A549 (cell line): ENCODE results near the gene NUAK2. TPM values are rescaled to one million over a fixed set of nuclear protein-coding genes. Genes with fewer than 3 reads are reported as not detected.
A peak's percentile ranks its signal among the peaks of the same experiment; 100 is the strongest.

Source experiments
- ATAC-seq, 2 experiments: fragments of 200-7000 bp in 1 of 2; fragments of >200 bp in 1 of 2; cut with Nextera tagmentation in 1 of 2; cut with Tn5 transposase in 1 of 2; 3 replicates each; pipeline versions ENCODE4 v1.8.0 to v1.9.1; 2018 to 2020; ENCODE audit warnings: mild to moderate bottlenecking in 1 of 2, moderate library complexity in 1 of 2
- CTCF ChIA-PET: fragments of 300-600 bp; sonication (Branson Sonifier 250); formaldehyde crosslinking; extraction: SDS; loops from one replicate; lab custom pipeline; 2021; ENCODE audit warnings: antibody characterized with exemption, inconsistent platforms; lab: Yijun Ruan, JAX
- POLR2A ChIA-PET: fragments of 350-600 bp; formaldehyde crosslinking; extraction: SDS; loops from one replicate; lab custom pipeline; 2021; ENCODE audit warnings: antibody characterized with exemption, inconsistent platforms; lab: Yijun Ruan, JAX
- DNase-seq, 2 experiments: peaks; one replicate each; pipeline versions ENCODE4 v3.0.0 to v3.0.0-alpha.2; 2011 to 2016; ENCODE audit warnings: low read depth in 1 of 2, low spot score in 1 of 2
- FAIRE-seq: peaks from 2 replicates; lab custom pipeline; 2011; peaks lifted over from hg19 to GRCh38; lab: Jason Lieb, UNC
- H3K27ac ChIP-seq, 2 experiments: fragments of >200 bp; sonication (Bioruptor Twin); formaldehyde crosslinking; 3 replicates each; pipeline ENCODE4 v1.5.1; 2016 to 2017
- H3K4me1 ChIP-seq: fragments of >200 bp; sonication (Bioruptor Twin); formaldehyde crosslinking; 3 replicates; pipeline ENCODE4 v1.6.1; 2016
- H3K4me2 ChIP-seq: fragments of >200 bp; sonication (Bioruptor Twin); formaldehyde crosslinking; 3 replicates; pipeline ENCODE4 v1.6.1; 2016
- H3K4me3 ChIP-seq: fragments of >200 bp; sonication (Bioruptor Twin); formaldehyde crosslinking; 3 replicates; pipeline ENCODE4 v1.5.1; 2016
- H3K9me3 ChIP-seq: fragments of >200 bp; sonication (Bioruptor Twin); formaldehyde crosslinking; 3 replicates; pipeline ENCODE4 v1.6.1; 2016
- ATOH8 ChIP-seq: fragments of 250-450 bp; sonication (Bioruptor Pico); IDR thresholded peaks from 2 replicates; pipeline ENCODE4 v1.5.0; 2020; ENCODE audit warnings: low read depth, mild to moderate bottlenecking, moderate library complexity
- CHD2 ChIP-seq: fragments of 150-350 bp; IDR thresholded peaks from 2 replicates; pipeline ENCODE4 v1.6.1; 2014; ENCODE audit warnings: low read length; ENCODE audit not compliant: partially characterized antibody
- CHD4 ChIP-seq: fragments of 200-600 bp; sonication (generic); IDR thresholded peaks from 2 replicates; pipeline ENCODE4 v1.6.1; 2016; ENCODE audit warnings: antibody characterized with exemption, mild to moderate bottlenecking, borderline replicate concordance
- CTCF ChIP-seq: fragments of >200 bp; sonication (Bioruptor Twin); formaldehyde crosslinking; IDR thresholded peaks from 3 replicates; pipeline ENCODE4 v1.5.1; 2016
- E2F6 ChIP-seq: IDR thresholded peaks from 2 replicates; pipeline ENCODE4 v1.6.1; 2012; ENCODE audit warnings: low read depth, borderline replicate concordance
- EHF ChIP-seq: fragments of 250-450 bp; sonication (Bioruptor Pico); IDR thresholded peaks from 2 replicates; pipeline ENCODE4 v1.5.0; 2020; ENCODE audit warnings: mild to moderate bottlenecking
- ELK1 ChIP-seq: fragments of 150-350 bp; IDR thresholded peaks from 2 replicates; pipeline ENCODE4 v1.6.1; 2014; ENCODE audit warnings: low read depth, mild to moderate bottlenecking, low read length
- EP300 ChIP-seq, 2 experiments: fragments of >200 bp; sonication (Bioruptor Twin); formaldehyde crosslinking; IDR thresholded peaks; 2 replicates in 1 of 2; 3 replicates in 1 of 2; pipeline ENCODE4 v1.6.1; 2016 to 2017
- ESRRA ChIP-seq: fragments of 150-350 bp; IDR thresholded peaks from 2 replicates; pipeline ENCODE4 v1.6.1; 2014; ENCODE audit warnings: mild to moderate bottlenecking, low read length, borderline replicate concordance
- FOSL2 ChIP-seq, 2 experiments: fragments of 450-650 bp in 1 of 2; fragments of >200 bp in 1 of 2; sonication (Bioruptor Twin) in 1 of 2; formaldehyde crosslinking; IDR thresholded peaks; 2 replicates each; pipeline versions ENCODE4 v1.5.0 to v1.6.1; 2016 to 2020; ENCODE audit warnings: mild to moderate bottlenecking in 1 of 2, moderate library complexity in 1 of 2
- GATA3 ChIP-seq: IDR thresholded peaks from 2 replicates; pipeline ENCODE4 v1.6.1; 2012; ENCODE audit warnings: borderline replicate concordance
- HDAC2 ChIP-seq: fragments of 200-600 bp; sonication (generic); IDR thresholded peaks from 2 replicates; pipeline ENCODE4 v1.6.1; 2016
- HEYL ChIP-seq: fragments of 250-450 bp; sonication (Bioruptor Pico); IDR thresholded peaks from 2 replicates; pipeline ENCODE4 v1.8.0; 2021; ENCODE audit warnings: mild to moderate bottlenecking, moderate library complexity
- HMGXB4 ChIP-seq: fragments of 250-450 bp; sonication (Bioruptor Pico); IDR thresholded peaks from 2 replicates; pipeline ENCODE4 v1.5.0; 2021; ENCODE audit warnings: mild to moderate bottlenecking, moderate library complexity, borderline replicate concordance
- HOXA7 ChIP-seq: fragments of 250-450 bp; sonication (Bioruptor Pico); IDR thresholded peaks from 2 replicates; pipeline ENCODE4 v1.5.0; 2020; ENCODE audit warnings: mild to moderate bottlenecking, moderate library complexity
- HOXB5 ChIP-seq: fragments of 250-450 bp; sonication (Bioruptor Pico); IDR thresholded peaks from 2 replicates; pipeline ENCODE4 v1.5.0; 2020; ENCODE audit warnings: mild to moderate bottlenecking, moderate library complexity
- JUN ChIP-seq, 2 experiments: fragments of >200 bp; sonication (Bioruptor Twin); formaldehyde crosslinking; IDR thresholded peaks; 2 replicates in 1 of 2; 3 replicates in 1 of 2; pipeline ENCODE4 v1.6.1; 2016 to 2017
- JUNB ChIP-seq: fragments of >200 bp; sonication (Bioruptor Twin); formaldehyde crosslinking; IDR thresholded peaks from 2 replicates; pipeline ENCODE4 v1.6.1; 2016
- KDM1A ChIP-seq: fragments of 200-600 bp; sonication (generic); IDR thresholded peaks from 2 replicates; pipeline ENCODE4 v1.6.1; 2016; ENCODE audit warnings: low read depth, mild to moderate bottlenecking
- KDM5A ChIP-seq: fragments of 200-600 bp; sonication (generic); IDR thresholded peaks from 2 replicates; pipeline ENCODE4 v1.6.1; 2016; ENCODE audit warnings: antibody characterized with exemption, mild to moderate bottlenecking
- MAX ChIP-seq: IDR thresholded peaks from 2 replicates; pipeline ENCODE4 v1.6.1; 2012
- MAZ ChIP-seq: fragments of 150-350 bp; IDR thresholded peaks from 2 replicates; pipeline ENCODE4 v1.6.1; 2014; ENCODE audit warnings: antibody characterized with exemption, low read depth, low read length, borderline replicate concordance
- NFE2L2 ChIP-seq: fragments of 150-350 bp; conservative IDR thresholded peaks from 2 replicates; pipeline ENCODE4 v1.6.1; 2014; ENCODE audit warnings: low read length
- NPAS2 ChIP-seq: fragments of 250-450 bp; sonication (Bioruptor Pico); IDR thresholded peaks from 2 replicates; pipeline ENCODE4 v1.8.0; 2022; ENCODE audit warnings: mild to moderate bottlenecking, moderate library complexity, borderline replicate concordance
- NR3C1 ChIP-seq: fragments of >200 bp; sonication (Bioruptor Twin); formaldehyde crosslinking; IDR thresholded peaks from 3 replicates; pipeline ENCODE4 v1.6.1; 2017
- PHF8 ChIP-seq: fragments of 200-600 bp; sonication (generic); IDR thresholded peaks from 2 replicates; pipeline ENCODE4 v1.6.1; 2016; ENCODE audit warnings: low read depth, mild to moderate bottlenecking, antibody characterized with exemption, moderate library complexity, borderline replicate concordance
- RAD21 ChIP-seq, 2 experiments: fragments of >200 bp in 1 of 2; sonication (Bioruptor Twin) in 1 of 2; formaldehyde crosslinking in 1 of 2; IDR thresholded peaks in 1 of 2; conservative IDR thresholded peaks in 1 of 2; 2 replicates in 1 of 2; 3 replicates in 1 of 2; pipeline ENCODE4 v1.6.1; 2012 to 2018; ENCODE audit warnings: inconsistent platforms in 1 of 2
- RARB ChIP-seq: fragments of 250-450 bp; sonication (Bioruptor Pico); IDR thresholded peaks from 2 replicates; pipeline ENCODE4 v1.8.0; 2021; ENCODE audit warnings: mild to moderate bottlenecking, moderate library complexity
- RCOR1 ChIP-seq: fragments of 150-350 bp; IDR thresholded peaks from 2 replicates; pipeline ENCODE4 v1.6.1; 2014; ENCODE audit warnings: antibody characterized with exemption, low read length, low read depth
- SMC3 ChIP-seq: fragments of >200 bp; sonication (Bioruptor Twin); formaldehyde crosslinking; IDR thresholded peaks from 3 replicates; pipeline ENCODE4 v1.6.1; 2018; ENCODE audit warnings: inconsistent platforms
- SREBF2 ChIP-seq: fragments of 450-650 bp; IDR thresholded peaks from 2 replicates; pipeline ENCODE4 v1.6.1; 2014; ENCODE audit warnings: mild to moderate bottlenecking, moderate library complexity
- USF2 ChIP-seq: fragments of 450-650 bp; IDR thresholded peaks from 2 replicates; pipeline ENCODE4 v1.6.1; 2014; ENCODE audit warnings: antibody characterized with exemption
- ZFP36 ChIP-seq: fragments of 450-650 bp; IDR thresholded peaks from 2 replicates; pipeline ENCODE4 v1.6.1; 2014; ENCODE audit warnings: borderline replicate concordance; ENCODE audit not compliant: partially characterized antibody
- WGBS: methylation state at CpG from one replicate; pipeline ENCODE4 v1.1.6; 2017; ENCODE audit errors: missing lambda C conversion rate; 5-methylcytosine and 5-hydroxymethylcytosine counted together
- polyA plus RNA-seq, 4 experiments: library from polyadenylated mRNA; depleted of rRNA in 3 of 4; stranded (reverse); fragments of >200 nt; fragmentation: RNase III in 1 of 4; extraction: RNeasy Plus Mini Kit Qiagen cat#74134 plus additional on column Dnase treatment in 1 of 4; gene quantifications; 2 replicates in 3 of 4; 3 replicates in 1 of 4; pipeline ENCODE4 v1.2.3, GENCODE V29; 2011 to 2017

NUAK2 gene
- polyA plus RNA-seq, 2 of the 4 experiments (the other 2 are of a cell fraction) = 29.7 to 37.8 TPM

GRCh38 chr1:205294175-205294917 lies 27.2 kb downstream of the NUAK2 start:
- peak overlapping the region; percentile 98 to 99 for H3K27ac ChIP-seq
- peak overlapping the region; percentile 72 for H3K4me2 ChIP-seq
- H3K4me3 ChIP-seq = no peak overlapping the region
- WGBS = 0% methylated on average over 6 of the region's 6 CpGs
- H3K4me1 ChIP-seq = peaks cover 79% of the 10 kb centered on the region
- ATAC-seq (peak; percentile 45 to 57), FAIRE-seq (no peak), DNase-seq (peak; percentile 73 to 95)
- CTCF ChIA-PET = interaction anchor here (1.1 to 89.2 kb wide), 5 partner anchors 5 to 230 kb away, joined by 3 to 3627 read pairs (median 5); partner anchors contain the start of genes KLHDC8A and NUAK2
- POLR2A ChIA-PET = interaction anchor here (0.6 to 2.5 kb wide), 6 partner anchors 8 to 27 kb away, joined by 3 to 19 read pairs (median 6); partner anchors contain the start of gene NUAK2
- no peaks in the 10 kb centered on the region for H3K9me3 ChIP-seq
- TF ChIP-seq HEYL (CRISPR knock-in tag) = no peak
- peak; percentile 22; the same call in 1 of the 3 replicates for TF ChIP-seq SMC3
- peak; percentile 87; the same call in 1 of the 2 replicates for TF ChIP-seq GATA3
- peak; percentile 86 to 97 for TF ChIP-seq JUN (IDR thresholded peaks at IDR 0.05)
- no peak for TF ChIP-seq NR3C1
- no peak for TF ChIP-seq HOXB5 (CRISPR knock-in tag)
- no peak for TF ChIP-seq KDM5A
- TF ChIP-seq CTCF = no peak
- TF ChIP-seq NFE2L2 = no peak
- TF ChIP-seq USF2 = no peak
- peak; percentile 77; the same call in 1 of the 2 replicates for TF ChIP-seq MAX
- peak; percentile 57 for TF ChIP-seq ATOH8 (CRISPR knock-in tag)
- 0 out of 2 replicates have a peak, but pooled peaks have one; percentile 31 for TF ChIP-seq HOXA7 (CRISPR knock-in tag)
- no peak for TF ChIP-seq SREBF2
- no peak for TF ChIP-seq ZFP36
- TF ChIP-seq CHD4 = no peak
- no peak for TF ChIP-seq MAZ
- TF ChIP-seq HMGXB4 (CRISPR knock-in tag) = no peak
- no peak for TF ChIP-seq EHF (CRISPR knock-in tag)
- TF ChIP-seq JUNB = peak; percentile 81
- no peak for TF ChIP-seq ELK1
- TF ChIP-seq FOSL2 (IDR thresholded peaks at IDR 0.05) = peak; percentile 82; the same call in 1 of the 2 replicates
- TF ChIP-seq FOSL2 (CRISPR knock-in tag; IDR thresholded peaks at IDR 0.05) = peak; percentile 100
- TF ChIP-seq HDAC2 = no peak
- no peak for TF ChIP-seq KDM1A
- TF ChIP-seq RAD21 (conservative IDR thresholded peaks at IDR 0.05 in 1 of 2, IDR thresholded peaks at IDR 0.05 in 1 of 2) = peak; percentile 33 to 44
- no peak for TF ChIP-seq E2F6
- TF ChIP-seq ESRRA = peak; percentile 9; the same call in 1 of the 2 replicates
- no peak for TF ChIP-seq CHD2
- TF ChIP-seq PHF8 = no peak
- peak; percentile 70; the same call in 1 of the 2 replicates for TF ChIP-seq RARB (CRISPR knock-in tag)
- TF ChIP-seq RCOR1 = no peak
- no peak for TF ChIP-seq NPAS2 (CRISPR knock-in tag)
- peak; percentile 79 to 92; a peak in 4 of 5 replicates for TF ChIP-seq EP300 (IDR thresholded peaks at IDR 0.05)
